ENCODE results near the gene ZNF423.

ZNF423 gene

GRCh38 chr16:49781401-49781800 lies 74.5 kb downstream of the ZNF423 start:
- DNase-seq (ENCODE audit: low read depth): no peak

DNA sequence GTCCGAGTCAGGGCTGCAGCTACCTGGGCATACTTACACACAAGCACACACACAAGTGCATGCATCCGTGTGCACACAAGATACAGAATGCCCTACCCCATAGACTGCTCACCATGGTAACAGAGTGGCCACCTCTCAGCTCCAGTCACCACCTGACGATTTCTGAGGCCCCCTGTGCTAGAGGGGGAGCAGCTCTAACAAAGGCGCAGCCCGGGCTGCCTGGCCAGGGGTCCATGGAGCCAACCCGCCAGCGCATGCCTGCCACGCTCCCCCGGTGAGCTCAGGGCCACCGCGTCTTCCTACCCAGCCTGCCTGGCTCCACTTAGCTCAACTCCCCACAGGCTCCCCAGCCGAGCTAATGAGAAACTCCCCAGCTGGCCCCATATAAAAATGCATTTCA lies 75.5 kb downstream of the ZNF423 start:
- no peak for DNase-seq (ENCODE audit: low read depth)

- DNase-seq (ENCODE audit: low read depth): no peak
These were observed 75.9 kb downstream of the ZNF423 start for GRCh38 chr16:49779979-49780378.

GRCh38 chr16:49778202-49778930 lies 77.5 kb downstream of the ZNF423 start:
- DNase-seq (ENCODE audit: low read depth): no peak

DNA sequence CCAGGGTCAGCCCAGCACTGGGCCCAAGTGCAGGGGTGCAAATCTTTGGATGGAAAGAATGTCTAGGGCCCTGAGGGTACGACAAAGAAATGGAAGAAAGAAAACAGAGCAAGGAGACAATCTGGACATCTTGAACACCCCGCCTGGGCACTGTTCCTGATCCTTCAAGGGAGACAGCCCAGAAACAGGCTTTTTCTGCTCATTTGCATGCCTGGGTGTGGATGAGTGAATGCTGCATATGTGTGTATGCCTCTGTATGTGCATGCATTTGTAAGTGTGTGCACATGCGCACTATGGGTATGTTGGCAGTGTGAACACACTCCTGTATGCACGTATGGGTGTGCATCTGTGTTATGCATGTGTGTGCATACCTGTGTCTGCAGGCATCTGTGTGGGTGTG lies 79.2 kb downstream of the ZNF423 start:
- DNase-seq (ENCODE audit: low read depth): no peak

DNA sequence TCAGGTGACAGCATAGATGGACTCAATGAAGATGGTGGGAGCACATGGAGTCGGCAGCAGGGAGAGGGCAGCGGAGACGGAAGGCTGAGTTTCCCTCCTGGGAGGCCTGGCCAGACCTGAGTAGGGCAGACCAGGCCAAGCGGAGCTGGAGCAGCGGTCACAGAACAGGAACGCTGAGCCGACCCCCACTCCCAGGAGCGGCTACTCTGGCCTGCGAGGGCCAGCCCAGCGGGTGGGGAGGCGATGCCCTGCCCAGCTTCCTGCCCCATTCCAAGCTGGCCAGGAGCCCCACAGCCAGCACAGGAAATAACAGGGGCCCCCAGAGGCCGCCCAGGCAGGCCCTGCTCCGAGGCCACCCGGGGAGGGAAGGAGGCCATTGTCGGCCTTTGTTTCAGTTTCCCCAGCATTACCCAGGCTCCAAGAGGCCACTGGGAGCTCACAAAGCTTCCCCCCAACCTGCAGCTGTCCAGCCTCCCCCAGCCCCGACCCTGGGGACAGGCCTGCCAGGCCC lies 79.8 kb downstream of the ZNF423 start:
- DNase-seq (ENCODE audit: low read depth): no peak

GRCh38 chr16:49775581-49775980 lies 80.3 kb downstream of the ZNF423 start:
- no peak for DNase-seq (ENCODE audit: low read depth)

GRCh38 chr16:49775018-49775417 lies 80.9 kb downstream of the ZNF423 start:
- DNase-seq (ENCODE audit: low read depth): no peak

DNA sequence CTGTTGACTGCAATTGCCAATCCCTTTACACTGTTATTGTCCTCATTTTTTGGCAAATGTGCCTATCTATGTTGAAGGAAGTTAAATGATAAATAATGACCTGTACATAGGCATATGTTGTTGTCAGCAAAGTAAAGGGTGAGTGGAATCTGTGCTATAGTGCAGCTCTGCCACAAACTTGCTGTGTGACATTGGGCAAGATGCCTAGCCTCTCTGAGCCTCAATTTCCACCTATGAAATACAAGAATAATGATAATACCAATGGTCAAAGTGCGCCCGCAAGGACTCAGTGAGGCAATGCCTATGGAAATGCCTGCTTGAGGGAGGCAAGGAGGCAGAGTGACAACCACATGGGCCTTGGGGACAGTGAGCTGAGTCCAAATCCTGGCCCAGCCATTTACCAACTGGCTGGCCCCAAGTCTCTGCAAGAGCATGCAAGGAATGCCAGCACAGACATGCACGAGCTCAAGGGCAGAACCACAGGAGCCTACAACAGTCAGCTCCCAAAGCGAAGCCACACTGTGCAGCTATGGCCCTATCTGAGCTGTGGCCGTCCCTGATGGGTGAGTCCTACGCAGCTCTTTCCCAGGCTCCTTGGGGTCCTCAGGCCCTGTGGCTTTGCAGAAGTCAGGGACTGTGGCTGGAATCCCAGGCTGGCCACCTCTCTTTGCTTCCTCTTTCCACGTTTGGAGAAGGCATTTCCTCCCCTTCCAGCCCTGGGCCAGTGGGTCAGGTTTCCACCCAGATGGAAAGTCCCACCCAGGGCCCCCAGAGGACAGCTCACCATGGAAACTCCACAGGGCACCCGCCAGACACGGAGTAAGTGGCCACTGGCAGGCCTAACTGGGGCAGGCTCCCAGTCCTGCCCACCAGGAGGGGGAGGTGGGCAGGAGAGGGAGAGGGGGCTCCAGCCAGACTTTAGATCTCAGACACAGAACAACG lies 82.1 kb downstream of the ZNF423 start:
- DNase-seq (ENCODE audit: low read depth): no peak

DNA sequence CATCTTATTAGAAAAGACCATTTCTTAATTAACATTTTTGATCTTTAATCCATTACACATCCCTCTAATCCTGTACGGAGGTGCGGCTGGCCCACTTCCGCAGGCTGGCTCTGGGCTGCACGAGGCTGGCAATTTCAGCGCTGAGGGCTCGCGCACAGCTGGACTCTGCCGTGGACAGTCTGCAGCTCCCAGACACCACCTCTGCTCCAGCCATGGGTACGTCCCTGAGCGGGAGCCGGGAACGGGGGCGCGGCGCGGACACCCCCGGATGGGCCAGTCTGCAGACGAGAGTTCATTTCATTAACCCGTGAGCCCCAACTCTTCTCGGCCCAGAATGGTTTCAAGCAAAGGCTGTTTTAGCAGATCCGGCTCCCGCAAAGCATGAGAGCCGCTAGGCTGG lies 87.9 kb downstream of the ZNF423 start:
- DNase-seq (ENCODE audit: low read depth): no peak

DNA sequence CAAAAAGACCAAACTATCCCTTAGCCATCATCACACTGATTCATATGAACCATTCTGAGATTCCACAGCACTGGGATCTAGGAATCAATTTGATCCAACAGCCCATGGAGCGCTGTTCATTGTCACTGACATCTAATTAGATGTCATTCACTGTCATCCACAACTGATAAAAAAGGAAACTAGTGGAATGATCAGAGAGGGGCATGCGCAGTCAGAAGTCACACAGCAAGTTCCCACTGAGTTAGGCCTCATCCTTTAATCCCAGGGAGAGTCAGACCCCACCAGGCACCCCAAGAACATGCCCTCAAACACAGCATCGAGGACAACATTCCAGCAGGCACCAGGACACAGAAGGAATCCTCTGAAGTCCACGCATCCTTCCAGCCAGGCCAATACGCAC lies 88.5 kb downstream of the ZNF423 start:
- no peak for DNase-seq (ENCODE audit: low read depth)

- no peak for DNase-seq (ENCODE audit: low read depth)
These were observed 89.7 kb downstream of the ZNF423 start for GRCh38 chr16:49766225-49766624.

DNA sequence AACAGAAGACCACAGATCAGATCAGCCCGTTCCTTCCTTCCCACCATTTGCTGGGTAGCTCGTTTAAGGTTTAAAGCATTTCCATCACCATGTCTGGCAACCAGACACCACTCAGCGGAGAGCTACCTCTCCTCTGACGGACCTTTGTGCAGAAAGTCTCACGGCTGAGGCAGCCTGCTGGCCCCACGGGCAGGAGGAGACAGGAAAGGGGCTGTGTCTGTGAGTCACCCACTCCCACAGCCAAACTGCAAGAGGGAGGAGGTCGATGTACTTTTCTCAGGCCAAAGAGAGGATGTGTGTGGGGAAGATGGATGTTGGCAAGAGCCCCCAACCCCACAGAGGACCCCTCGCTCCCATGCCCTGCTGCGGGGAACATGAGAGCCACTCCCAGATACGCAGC lies 92.1 kb downstream of the ZNF423 start:
- DNase-seq (ENCODE audit: low read depth): no peak

- no peak for DNase-seq (ENCODE audit: low read depth)
These were observed 95.1 kb downstream of the ZNF423 start for GRCh38 chr16:49760815-49761214.

GRCh38 chr16:49757559-49758069 lies 98.3 kb downstream of the ZNF423 start:
- no peak for DNase-seq (ENCODE audit: low read depth)

DNA sequence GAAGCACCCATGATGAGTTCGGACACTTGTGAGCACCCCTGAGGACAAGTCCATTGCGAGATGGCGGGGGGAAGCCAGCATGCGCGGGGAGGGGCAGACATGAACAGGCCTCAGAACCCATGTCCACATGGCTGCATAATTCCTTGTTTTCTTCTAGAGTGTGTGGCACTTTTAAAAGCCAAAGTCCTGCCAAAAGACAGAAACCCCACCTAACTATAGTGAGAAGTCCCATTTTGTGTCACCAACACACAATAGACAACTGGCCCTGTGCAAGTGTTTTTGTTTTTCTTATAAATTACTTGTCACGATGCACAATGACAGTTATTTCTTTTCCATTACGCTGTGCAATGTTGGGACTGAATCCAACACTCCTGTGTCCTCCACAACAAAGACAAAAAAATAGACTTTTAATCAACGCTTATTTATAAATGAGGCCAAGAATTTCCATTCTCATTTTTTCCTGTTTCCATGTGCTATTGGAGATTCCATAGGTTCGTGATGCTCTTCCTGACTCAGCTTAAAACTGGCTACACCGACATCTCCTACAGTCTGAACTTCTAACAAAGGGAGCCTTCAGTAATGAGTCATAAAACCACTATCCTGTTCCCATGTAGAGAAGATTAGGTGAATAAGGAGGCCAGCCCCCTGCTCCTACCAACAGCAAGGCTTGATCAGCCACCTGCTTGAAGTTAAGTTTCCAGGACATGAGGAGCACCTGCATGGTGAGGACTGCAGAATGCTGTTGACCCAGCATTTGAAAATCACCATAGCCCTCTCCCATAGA lies 98.9 kb downstream of the ZNF423 start:
- DNase-seq (ENCODE audit: low read depth): no peak

GRCh38 chr16:49755716-49756505 lies 100.0 kb downstream of the ZNF423 start:
- no peak for DNase-seq (ENCODE audit: low read depth)

DNA sequence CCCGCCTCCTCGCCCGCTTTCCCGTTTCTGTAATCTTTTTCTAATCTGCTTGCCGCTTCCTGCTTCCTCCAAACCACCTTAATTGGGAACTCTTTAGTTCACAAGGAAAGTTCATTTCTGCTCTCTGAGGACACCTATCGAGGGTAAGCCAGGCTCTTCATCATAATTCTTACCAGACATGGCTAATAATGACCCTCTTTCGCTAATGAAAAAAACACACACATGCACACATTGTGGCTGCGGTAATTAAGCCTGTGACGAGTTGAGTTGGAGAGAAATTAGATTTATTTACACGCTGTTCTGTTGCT lies 100.6 kb downstream of the ZNF423 start:
- DNase-seq (ENCODE audit: low read depth): peak; percentile 16

- no peak for DNase-seq (ENCODE audit: low read depth)
These were observed 101.2 kb downstream of the ZNF423 start for GRCh38 chr16:49754495-49755312.

DNA sequence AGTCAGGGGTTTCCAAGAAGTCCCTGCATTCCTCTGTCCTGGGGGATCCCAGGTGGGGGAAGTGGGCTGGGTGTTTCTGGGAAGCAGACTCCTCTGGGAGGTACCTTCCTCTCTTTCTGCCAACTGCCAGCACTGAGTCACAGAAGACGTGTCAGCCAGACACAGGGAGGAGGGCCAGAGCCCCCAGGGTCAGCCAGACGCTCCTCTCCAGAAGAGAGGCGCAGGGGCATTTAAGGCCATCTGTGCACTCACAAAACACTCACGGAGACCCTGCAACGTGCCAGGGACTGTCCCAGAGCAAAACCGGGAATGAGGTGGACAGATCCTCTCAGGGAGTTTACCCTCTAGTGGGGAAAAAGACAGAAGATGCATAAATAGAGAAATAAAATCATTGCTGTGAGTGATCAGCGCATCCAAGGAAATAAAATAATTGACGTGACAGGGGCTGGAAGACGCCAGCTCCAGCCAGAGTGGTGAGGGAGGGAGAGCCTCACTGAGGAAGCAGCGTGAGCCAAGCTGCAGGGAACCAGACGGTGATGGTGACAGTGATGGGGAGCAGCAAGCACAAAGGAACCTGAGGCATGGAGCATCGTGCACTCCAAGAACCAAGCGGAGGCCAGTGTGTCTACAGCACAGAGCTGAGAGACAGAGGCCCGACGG lies 105.4 kb downstream of the ZNF423 start:
- no peak for DNase-seq (ENCODE audit: low read depth)
